LNCaP clone FGC (cell line): ENCODE results near the gene ITFG1.

Source experiments
- DNase-seq: peaks from one replicate; pipeline ENCODE4 v3.0.0-alpha.2; 2011; ENCODE audit warnings: low read depth
- H3K4me3 ChIP-seq: 2 replicates; pipeline ENCODE4 v1.5.1; 2011; ENCODE audit warnings: mild to moderate bottlenecking, low read depth, low read length, control low read depth
- TF ChIP-seq, protein P1 (sequence below): IDR thresholded peaks from 2 replicates; pipeline ENCODE4 v1.5.1; 2012; ENCODE audit warnings: mild to moderate bottlenecking; ENCODE audit not compliant: control insufficient read depth, insufficient read depth; ENCODE audit errors: extremely low read depth

ITFG1 gene

DNA sequence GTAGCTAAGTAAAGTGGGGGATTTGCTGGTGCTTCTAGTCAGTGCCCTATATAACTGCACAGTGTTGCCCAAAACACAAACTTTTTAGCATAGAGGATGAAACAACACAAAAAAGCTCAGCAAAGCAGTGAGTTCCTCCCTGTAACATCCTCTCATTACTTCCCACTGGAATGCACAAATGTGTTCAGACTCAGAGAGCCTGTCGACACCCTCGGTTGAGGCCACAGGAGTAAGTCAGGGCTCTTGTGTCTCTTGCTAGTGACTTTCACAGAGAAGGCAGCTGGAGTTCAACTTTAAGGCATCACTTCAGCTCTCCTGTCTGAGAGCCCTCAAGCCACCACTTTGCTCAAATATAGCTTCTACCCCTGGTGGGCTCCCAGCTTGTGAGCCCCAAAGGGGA, 209.9 kb downstream of the ITFG1 start:
- no peak for DNase-seq
- TF ChIP-seq, protein P1, sequence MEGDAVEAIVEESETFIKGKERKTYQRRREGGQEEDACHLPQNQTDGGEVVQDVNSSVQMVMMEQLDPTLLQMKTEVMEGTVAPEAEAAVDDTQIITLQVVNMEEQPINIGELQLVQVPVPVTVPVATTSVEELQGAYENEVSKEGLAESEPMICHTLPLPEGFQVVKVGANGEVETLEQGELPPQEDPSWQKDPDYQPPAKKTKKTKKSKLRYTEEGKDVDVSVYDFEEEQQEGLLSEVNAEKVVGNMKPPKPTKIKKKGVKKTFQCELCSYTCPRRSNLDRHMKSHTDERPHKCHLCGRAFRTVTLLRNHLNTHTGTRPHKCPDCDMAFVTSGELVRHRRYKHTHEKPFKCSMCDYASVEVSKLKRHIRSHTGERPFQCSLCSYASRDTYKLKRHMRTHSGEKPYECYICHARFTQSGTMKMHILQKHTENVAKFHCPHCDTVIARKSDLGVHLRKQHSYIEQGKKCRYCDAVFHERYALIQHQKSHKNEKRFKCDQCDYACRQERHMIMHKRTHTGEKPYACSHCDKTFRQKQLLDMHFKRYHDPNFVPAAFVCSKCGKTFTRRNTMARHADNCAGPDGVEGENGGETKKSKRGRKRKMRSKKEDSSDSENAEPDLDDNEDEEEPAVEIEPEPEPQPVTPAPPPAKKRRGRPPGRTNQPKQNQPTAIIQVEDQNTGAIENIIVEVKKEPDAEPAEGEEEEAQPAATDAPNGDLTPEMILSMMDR: no peak
- H3K4me3 ChIP-seq: no peak overlapping the region

DNA sequence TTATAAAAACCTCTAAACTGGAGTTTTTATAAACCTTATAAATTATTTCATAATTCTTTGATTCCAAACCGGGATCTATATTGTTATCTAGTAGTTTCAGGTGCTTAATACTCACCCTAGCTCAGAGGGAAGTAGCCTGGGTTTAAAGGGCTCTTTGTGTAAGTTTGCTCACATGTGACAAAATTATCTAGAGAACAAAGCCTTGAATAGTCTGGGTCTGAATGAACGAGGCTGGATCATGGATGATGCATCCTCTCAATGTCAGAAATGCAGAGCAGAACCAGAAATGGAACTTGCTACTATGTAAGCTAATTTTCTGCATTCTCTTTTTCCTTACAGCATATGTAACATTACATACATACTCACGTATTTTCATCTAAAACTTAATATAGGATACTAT, 213.2 kb downstream of the ITFG1 start:
- no peak for DNase-seq
- TF ChIP-seq, protein P1: no peak
- no peak overlapping the region for H3K4me3 ChIP-seq

DNA sequence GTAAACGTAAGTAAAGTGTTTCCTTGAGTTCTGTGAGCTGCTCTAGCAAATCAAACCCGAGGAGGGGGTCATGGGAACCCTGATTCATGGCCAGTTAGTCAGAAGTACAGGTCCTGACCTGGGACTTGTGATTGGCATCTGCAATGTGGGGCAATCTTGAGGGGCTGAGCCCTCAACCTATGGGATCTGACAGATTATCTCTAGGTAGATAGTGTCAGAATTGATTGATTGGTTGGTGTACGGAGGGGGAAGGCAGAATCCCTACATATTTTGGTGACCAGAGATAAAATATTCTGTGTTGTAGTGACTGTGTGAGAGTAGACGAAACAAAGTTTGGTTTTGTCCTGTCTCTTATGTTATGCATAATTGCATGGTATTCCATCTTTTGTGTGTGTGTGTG, 216.7 kb downstream of the ITFG1 start:
- DNase-seq: no peak
- TF ChIP-seq, protein P1: no peak
- no peak overlapping the region for H3K4me3 ChIP-seq

DNA sequence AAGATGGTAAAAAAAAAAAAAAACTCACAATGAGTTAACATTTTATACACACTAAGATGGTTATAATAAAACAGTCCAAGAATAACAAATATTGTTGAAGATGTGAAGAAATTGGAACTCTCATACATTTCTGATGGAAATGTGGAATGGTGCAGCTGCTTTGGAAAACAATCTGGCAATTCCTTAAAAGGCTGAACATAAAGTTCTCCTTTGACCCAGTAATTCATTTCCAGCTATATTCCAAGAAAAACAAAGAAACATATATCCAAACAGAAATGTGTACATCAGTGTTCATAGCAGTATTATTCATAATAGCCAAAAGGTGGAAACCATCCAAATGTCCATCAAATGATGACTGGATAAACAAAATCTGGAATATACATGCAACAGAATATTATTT, 219.8 kb downstream of the ITFG1 start:
- TF ChIP-seq, protein P1: no peak
- no peak for DNase-seq
- H3K4me3 ChIP-seq: no peak overlapping the region

DNA sequence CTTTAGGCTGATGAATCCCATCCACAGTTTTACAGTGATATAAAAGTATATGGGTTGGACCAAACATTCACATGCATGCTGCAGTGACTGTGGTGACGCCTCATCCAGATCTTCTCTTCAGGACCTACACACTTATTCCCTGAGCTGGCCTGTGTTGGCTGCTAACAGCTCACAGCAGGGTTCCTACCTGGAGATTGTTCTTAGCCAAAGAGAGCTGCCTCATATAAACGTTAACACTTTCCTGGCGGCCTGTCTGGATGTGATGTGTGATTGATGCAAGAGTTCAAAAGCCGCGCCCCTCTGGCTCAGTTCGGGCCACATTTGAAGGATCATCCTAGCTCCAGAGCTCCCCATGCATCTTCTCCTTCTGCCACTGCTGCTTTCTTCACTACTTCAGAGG, 224.1 kb downstream of the ITFG1 start:
- DNase-seq: no peak
- no peak overlapping the region for H3K4me3 ChIP-seq
- TF ChIP-seq, protein P1: no peak

DNA sequence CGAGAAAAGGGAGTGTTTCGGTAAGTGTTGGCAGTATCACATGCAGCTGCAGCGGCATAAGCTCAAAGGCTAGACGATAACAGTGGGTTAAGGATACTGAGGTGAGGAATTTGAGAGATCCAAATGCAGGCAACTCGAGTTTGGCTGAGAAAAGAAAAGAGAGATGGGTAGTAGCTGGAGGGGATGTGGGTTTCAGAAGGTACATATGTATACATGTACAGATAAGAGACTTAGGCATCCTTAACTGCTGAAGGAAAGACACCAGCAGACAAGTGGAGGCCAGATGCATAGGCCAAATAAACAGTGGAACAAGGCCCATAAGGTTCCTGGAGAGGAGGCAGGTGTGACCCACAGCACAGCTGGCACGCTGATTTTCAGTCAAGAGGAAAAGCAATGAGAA, 230.6 kb downstream of the ITFG1 start:
- no peak overlapping the region for H3K4me3 ChIP-seq
- no peak for DNase-seq
- TF ChIP-seq, protein P1: no peak

DNA sequence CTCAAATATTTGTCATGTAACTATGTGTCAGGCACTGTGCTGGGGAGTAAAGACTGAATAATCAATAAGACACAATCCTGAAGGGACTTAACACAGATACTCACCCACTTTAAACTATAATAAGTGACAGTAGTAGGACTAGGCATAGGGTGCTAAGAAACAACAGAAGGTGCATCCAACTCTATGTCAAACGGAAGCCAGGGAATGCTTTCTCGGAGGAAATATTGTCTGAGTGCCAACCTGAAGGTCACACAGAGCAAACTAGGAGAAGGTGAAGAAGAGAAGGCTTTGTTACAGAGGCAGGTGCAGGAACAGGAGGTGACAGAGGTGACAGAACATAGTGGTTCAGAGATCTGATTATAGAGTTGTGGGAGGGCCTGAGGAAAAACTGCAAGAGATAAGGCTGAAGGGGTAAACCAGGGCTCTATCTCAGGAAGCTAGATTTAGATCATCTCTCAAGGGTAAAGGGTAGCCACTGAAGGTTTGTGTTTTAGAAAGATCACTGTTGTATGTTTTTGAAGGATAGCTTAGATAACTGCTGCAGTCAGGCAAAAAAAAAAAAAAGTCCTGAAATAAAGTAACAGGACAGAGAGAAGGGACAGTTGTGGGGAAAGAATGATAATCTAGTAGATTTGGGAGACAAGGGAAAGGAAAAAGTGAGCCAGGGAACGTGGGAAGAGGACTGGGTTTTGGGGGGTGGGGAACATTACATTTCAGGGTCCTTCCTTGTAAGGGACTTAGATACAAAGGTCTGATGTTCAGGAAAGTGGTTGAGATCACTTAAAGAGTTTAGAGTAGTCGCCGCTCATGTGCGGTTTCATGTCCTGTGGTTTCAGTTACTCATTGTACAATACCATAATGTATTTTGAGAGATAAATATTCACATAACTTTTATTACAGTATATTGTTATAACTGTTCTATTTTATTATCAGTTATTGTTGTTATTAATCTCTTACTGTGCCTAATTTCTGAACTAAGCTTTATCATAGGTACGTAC, 231.5 kb downstream of the ITFG1 start:
- H3K4me3 ChIP-seq: no peak overlapping the region
- no peak for DNase-seq
- TF ChIP-seq, protein P1: no peak
